Measurements from ENCODE around the gene PHYHD1.
"Not testable (repeated sequence)": the region's sequence is repeated elsewhere in the genome, so short reads cannot be mapped to it uniquely, and the experiment has no call there.

PHYHD1 gene

DNA sequence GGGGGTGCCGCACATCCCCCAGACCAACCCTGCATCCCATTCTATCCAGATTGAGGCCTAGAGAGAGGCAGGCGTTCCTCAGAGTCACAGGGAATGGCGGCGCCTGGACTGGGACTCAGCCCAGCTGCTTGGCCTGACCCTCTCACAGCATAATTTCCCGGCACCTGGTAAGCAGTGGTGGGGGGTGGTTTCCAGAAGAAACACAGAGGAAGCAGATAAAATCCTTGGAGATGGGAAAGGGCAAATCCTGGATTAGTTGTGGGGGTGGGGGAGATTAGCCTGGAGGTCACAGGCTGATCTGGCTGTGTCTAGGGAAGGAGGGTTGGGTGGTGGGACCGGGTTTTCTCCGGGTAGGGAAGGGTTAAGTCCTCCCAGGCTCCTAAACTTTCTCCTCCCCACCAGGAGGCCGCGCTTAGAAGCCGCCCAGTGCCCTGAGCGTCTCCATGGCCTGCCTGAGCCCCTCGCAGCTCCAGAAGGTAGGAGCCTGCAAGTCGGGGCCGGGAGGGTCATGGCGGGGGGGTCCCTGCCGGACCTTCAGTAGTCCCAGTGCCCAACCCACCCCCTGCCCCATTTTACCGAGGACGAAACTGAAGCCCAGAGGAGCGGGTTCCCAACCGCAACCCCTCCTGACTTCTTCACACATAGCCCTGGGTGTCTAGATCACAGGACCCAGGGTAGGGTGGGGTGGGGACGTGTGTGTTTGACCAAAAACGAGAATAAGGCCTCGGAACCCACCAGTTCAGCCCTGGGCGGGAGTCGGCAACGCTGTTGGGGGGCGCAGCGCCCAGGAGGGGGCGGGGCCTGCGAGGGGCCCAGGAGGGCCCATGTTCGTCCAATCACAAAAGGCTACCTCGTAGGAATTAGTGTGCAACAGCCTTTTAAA, 1.3 kb downstream of the PHYHD1 start:
- peak; percentile 73 for DNase-seq (ENCODE audit: low spot score)

DNA sequence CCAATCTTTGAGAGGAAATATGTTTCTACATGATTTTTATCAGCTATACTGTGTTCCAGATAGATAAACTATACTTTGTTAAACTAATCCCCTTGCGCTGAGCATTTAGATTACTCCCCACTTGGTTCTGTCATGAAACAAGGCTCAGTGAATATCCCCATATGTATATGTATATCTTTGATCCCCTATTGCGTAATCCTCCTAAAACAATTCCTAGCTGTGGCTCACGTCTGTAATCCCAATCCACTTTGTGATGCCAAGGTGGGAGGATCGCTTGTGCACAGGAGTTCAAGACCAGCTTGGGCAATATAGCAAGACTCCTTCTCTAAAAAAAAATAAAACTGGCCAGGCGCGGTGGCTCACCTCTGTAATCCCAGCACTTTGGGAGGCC, 2.7 kb downstream of the PHYHD1 start:
- no peak for DNase-seq (ENCODE audit: low spot score)

DNA sequence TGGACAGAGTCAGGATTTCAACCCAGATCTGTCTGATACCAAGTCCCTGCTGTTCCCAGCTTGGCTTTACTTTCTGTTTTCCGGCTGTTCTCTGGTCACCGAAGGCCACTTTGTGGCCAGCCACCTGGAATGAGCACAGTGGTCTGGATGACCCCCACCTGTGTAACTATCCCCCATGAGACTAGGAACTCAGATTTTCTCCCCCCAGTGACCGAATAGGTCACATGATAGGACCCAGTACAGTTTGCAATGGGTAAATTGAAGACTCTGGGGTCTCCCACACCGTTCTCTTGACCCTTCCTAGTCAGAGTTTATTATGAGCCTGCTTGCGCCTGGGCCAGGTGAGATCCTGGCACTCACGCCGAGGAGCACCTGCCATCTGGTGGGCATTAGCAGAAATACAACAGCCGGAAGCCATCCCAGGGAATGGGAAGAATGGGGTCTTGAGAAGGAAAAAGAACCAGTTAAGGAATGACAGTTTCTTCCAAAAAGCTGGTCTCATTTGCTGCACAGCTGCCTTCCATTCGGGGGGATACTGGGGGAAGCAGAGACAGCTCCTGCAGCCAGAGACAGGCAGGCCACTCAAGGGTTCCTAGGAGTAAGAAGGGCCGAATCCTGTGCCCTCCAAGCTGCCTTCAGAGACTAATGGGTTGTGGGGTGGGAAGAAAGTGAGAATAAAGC, 7.1 kb downstream of the PHYHD1 start:
- peak; percentile 60 for DNase-seq (ENCODE audit: low spot score)

DNA sequence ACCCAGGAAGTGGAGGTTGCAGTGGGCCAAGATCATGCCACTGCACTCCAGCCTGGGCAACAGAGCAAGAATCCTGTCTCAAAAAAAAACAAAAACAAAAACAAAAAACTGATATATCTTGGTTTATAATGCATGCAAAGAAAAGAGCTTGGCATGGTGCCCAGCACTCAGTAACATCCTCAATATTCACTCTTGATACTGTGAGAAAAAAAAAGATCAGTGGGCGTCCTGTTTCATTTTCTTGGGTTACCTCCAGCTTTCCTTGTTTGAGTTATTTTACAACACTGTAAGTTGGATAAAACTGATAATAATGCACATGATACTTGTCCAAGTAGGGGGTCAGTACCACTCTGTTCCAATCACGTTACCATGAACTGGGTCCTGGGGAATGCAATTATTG, 7.8 kb downstream of the PHYHD1 start:
- peak; percentile 35 for DNase-seq (ENCODE audit: low spot score)

DNA sequence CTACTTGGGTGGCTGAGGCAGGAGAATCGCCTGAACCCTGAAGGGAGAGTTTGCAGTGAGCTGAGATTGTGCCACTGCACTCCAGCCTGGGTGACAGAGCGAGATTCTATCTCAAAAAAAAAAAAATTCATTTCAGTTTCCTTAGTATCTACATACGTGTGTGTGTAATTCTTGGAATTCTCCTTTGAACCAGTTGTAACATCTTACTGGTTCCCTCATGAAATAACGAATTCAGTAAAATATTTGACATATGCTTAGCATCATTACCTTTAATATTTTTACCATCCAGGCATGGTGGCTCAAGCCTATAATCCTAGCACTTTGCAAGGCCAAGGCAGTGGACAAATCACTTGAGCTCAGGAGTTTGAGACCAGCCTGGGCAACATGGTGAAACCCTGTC, 8.8 kb downstream of the PHYHD1 start:
- DNase-seq (ENCODE audit: low spot score), result no peak

DNA sequence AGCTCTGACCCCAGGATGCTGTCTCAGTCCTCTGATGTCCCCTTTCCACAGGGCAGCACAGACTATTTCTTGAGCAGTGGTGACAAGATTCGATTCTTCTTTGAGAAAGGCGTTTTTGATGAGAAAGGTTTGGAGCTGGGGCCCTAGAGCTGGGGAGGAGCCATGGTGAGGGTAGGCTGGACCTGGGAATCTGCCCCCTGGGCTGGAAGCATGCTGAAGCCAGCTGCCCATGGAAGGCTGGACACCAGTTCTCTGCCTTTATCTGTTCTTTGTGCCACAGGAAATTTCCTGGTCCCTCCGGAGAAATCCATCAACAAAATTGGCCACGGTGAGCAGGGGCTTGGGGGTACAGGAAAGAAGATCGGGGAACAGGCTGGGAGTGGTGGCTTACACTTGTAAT, 12.9 kb downstream of the PHYHD1 start:
- DNase-seq (ENCODE audit: low spot score), result no peak

DNA sequence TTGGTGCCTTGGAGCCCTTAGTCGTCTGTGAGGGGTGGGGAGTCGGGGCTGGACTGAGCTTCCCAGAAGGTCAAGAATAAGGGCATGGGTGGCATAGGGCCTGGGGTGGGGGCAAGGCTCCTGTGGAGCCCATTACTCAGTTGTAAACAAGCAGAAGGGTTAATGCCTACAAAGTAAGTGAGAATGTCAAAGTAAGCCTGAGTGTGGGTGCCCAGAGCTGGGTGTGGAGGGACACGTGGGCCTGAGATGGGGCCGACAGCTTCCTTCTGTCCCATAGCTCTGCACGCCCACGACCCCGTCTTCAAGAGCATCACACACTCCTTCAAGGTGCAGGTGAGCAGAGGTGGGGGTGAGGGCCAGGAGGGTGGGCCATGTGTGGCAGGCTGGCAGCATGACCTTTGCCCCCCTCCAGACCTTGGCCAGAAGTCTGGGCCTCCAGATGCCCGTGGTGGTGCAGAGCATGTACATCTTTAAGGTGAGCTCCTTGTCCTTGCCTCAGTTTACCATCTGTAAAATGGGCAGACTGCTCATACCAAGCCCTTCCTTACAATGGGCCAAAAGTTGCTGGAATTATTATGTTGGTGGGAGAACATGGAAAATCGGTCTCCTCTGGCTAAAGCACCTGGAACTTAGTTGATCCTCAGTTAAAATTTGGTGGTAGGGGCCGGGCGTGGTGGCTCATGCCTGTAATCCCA, 15.5 kb downstream of the PHYHD1 start:
- DNase-seq (ENCODE audit: low spot score), result no peak

DNA sequence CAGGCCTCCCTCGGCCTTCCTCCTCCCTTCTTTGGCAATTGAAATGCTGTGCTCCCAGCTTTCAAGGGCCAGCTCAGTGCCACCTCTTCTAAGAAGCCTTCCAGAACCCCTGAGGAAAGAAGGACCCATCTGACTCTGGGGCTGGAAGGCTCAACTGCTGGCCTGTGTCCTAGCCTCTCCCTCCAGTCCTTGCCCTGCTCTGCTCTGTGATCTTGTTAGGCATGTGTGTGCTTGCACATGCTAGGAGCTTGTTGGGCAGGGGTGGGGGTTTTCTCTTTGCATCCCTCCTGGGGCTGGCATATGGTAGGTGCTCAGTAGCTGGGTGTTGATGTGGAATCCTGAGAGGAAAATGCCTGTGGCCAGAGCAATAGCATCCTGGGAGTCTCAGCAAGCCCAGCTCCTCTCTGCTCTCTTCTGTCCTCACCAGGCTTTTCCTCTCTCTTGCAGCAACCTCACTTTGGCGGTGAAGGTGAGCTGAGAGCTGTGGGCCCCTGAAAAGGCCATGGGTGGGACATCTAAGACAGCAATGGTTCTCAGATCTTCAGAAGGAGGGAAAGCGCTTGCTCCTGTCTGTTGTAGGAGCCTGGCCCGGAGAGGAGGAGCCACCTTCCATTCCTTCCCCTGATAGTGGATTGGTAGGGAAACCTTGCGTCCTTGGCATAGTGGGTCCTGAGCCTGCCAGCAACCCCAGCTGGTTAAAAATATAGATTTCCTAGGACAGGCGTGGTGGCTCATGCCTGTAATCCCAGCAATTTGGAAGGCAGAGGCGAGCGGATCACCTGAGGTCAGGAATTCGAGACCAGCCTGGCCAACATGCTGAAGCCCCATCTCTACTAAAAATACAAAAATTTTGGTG, 16.8 kb downstream of the PHYHD1 start:
- no peak for DNase-seq (ENCODE audit: low spot score)

DNA sequence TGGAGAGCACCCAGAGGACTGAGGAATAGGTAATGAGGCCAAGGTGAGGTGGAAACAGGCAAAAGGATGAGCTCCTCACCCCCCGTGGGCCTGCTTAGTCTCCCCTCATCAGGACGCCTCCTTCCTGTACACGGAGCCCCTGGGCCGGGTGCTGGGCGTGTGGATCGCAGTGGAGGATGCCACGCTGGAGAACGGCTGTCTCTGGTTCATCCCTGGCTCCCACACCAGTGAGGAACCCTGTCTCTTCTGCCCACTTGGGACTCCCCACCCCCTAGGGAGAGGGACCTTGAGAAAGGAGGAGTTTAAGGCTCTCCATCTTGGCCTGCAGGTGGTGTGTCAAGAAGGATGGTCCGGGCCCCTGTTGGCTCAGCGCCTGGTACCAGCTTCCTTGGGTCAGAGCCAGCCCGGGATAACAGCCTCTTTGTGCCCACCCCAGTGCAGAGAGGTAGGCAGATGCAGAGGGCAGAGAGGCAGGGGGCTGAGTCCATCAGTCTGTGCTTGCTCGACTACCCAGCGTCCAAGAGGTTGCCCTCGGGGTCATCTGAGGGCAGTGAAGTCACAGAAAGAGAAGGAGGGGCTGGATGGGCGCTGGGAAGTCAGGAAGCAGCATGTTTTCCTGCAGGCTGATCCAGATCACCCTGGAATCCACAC, 19.6 kb downstream of the PHYHD1 start:
- DNase-seq (ENCODE audit: low spot score), result no peak

DNA sequence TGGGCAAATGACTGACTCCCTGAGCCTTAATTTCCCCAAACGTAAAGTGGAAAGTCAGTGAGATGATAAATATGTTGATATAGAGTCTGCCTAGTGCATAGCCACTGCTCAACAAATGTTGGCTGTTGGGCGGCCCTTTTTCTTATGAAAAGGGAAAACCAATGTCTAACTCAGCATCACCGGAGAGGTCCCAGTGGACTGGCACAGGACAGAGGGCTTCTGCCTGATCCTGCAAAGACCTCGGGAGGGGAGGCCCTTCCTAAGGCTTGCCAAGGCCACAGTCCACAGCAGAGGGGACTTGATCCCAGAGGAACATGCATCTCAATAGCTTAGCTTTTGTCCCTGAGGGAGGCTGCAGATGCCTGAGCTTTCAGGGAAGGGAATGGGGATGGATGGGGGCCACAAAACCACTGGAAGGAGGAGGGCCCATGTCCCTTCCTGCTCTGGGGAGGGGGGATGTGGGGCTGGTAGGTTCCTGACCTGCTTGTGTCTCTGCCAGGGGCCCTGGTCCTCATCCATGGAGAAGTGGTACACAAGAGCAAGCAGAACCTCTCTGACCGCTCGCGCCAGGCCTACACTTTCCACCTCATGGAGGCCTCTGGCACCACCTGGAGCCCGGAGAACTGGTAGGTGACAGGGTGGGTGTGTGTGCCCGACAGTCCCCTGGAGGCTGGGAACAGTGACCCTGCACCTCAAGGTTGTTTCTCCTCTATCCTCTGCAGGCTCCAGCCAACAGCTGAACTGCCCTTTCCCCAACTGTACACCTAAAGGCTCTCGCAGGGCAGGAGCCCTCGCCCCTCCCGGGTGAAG, 20.4 kb downstream of the PHYHD1 start:
- no peak for DNase-seq (ENCODE audit: low spot score)

DNA sequence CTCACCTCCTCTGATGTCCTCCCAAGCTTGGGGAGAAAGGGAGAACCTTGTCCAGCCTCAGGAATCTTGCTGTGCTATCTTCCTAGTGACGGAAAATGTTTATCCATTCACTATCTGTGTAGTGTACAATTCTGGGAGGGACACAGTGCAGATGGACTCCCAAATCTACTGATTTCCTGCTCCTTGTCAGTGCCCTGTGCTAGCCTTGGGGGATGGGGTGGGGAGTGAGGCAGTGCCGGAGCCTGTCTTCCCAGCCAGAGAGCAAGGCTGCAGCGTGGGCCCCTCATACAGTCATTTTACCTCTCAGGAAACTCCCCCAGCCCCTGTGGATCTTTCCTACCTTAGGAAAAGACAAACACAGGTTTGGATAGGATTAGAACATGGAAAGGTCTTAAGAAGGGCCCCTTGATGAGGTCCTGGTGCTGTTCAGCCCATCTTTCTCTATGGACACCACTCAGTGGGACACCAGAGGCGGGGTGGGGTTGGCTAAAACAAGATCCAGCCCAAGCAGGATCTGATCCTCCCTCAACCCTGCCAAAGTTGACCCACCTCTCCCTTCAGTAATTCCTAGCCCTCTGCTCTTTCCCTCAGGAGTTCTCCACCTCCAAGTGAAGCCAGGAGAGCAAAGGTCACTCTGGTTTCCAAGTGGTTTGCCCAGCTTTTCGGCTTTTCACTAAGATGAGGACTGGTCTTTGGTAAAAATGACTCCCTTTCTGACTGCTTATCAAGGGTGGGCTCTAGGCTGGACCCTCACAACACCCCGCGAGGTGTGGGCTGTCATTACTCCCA, 23.2 kb downstream of the PHYHD1 start:
- no peak for DNase-seq (ENCODE audit: low spot score)

DNA sequence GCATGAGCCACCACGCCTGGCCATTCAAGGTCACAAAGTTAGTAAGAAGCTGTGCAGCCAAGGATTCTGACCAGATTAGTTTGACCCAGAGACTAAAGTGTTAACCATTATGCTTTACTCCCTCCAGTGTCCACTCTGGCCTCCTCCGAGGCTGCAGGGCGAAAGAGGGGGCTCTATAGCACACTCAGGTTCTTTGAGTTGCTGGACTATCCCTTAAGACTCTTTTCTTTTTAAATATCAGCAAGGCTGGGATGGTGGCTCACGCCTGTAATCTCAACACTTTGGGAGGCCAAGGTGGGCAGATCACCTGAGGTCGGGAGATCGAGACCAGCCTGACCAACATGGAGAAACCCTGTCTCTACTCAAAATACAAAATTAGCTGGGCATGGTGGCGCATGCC, 24.2 kb downstream of the PHYHD1 start:
- not testable (repeated sequence) for DNase-seq (ENCODE audit: low spot score)

DNA sequence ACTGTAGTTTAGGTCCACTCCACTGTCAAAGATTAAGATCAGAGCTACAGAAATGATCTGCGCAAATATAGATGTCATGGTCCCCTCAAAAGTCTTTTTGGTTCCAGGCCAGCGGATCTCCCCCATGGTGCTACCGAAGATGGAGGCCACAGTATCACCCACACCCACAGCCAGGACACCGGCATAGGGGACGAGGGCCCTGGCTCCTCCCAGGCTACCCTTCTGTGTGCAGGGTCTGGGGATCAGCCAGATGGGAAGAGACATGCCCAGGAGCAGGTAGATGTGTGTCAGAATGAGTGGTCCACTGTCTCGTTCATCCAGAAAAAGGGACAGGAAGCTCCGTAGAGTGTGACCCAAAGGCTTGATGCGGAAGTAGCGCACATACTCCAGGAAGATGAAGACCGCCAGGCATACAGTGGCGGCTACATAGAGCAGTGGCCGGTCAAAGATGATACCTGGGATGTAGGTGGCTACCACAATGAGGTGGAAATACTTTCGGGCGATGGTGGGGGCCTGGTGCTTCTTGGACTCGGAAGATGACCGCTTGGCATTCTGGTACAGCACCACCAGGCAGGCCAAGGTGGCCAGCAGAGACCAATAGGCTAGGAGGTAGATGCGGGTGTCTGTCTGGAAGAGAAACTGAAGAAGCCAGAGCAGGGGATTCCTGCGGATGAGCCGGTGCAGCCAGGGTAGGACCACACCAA, 25.2 kb downstream of the PHYHD1 start:
- no peak for DNase-seq (ENCODE audit: low spot score)

DNA sequence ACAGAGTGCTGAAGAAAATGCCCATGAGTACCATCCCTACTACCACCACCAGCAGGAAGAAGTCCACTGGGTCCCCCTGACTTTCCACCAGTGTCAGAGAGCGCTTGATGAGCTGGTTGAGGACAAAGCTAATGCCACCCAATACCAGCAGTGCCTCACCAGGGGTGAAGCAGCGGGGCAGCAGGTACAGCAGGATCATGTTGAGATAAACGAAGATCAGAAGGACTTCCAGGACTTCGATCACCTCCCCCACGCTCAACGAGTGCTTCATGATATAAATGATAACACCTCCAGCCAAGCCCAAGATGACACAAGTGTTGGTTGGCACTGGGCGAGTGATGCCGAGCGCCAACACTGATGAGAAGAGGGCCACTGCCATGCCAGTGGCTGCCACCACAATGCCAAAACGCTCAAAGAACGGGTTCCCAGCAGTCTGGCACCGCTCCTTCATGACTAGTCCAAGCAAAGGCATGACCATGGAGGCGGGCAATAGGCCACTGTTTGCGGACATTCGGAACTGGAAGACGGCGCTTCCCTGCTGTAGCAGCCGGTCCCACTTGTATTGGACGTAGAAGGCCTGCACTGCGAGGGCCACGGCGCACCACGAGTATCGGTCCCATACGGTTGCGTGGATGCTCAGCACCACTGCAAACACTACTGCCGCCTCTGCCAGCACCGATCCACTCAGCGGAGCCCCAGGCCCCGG, 25.9 kb downstream of the PHYHD1 start:
- DNase-seq (ENCODE audit: low spot score), result no peak

DNA sequence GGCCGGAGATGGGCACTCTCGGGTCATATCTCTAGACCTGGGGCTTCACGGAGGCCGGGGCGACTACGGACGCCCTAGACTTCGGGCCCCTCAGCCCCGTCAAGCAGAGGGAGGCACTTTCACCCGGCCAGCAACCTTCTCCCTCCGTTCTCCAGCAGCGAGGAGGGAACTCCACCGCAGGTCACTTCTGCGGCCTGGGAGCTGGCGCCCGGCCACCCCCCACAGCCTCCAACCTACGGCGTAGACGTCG, 26.4 kb downstream of the PHYHD1 start:
- no peak for DNase-seq (ENCODE audit: low spot score)

DNA sequence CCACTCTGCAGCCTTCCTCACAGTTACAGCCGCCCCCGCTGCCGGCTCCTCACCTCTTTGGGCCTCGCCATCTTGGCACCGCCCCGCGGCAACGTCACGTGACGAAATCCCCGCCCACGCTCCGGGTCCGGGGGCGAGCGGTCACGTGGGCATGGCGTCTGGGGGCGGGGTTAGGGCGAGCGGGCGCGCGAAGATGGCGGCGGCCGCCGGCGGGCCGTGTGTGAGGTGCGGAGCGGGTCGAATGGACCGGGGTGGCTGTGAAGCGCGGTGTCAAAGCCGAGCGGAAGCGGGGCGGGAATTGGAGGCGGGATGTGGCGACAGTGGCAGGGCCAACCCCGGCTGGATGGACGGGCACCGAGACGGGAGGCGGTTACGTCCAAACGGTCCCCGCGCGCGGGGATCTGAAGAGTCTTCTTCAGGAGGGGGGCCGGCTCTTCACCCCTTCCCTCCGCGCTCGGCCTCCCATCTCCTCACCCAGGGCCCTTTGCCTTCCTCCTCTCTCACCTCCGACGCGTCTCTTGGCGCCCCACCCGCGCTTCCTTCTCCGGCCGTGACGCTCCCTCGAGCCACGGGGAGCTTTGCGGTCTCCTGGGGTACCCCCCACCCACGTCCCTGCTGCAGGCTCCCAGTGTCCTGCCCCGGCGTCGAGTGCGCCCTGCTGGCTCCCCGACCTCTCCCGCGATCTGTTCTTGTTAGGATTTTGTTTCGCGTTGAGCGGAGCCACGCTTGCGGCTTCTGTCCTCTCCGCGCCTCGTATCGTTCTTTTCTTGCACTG, 26.9 kb downstream of the PHYHD1 start, which contains the start of the genes DOLK and NUP188:
TSS of gene DOLK (minus strand) at position 77 of the 775 bp plus-strand sequence. CDS start 300 bp downstream, outside the sequence.
TSS of gene NUP188 (plus strand) at position 173 of the 775 bp plus-strand sequence. CDS start at position 194, 21 bp downstream.
- peak; percentile 96 for DNase-seq (ENCODE audit: low spot score)

DNA sequence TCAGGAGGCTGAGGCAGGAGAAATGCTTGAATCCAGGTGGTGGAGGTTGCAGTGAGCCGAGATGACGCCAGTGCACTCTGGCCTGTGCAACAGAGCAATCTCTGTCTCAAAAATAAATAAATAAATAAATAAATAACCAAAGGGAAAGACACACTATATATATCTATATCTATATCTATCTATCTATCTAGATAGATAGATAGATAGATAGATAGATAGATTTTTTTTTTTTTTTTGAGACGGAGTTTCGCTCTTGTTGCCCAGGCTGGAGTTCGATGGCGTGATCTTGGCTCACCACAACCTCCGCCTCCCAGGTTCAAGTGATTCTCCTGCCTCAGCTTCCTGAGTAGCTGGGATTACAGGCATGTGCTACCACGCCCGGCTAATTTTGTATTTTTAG, 40.6 kb downstream of the PHYHD1 start:
- not testable (repeated sequence) for DNase-seq (ENCODE audit: low spot score)

DNA sequence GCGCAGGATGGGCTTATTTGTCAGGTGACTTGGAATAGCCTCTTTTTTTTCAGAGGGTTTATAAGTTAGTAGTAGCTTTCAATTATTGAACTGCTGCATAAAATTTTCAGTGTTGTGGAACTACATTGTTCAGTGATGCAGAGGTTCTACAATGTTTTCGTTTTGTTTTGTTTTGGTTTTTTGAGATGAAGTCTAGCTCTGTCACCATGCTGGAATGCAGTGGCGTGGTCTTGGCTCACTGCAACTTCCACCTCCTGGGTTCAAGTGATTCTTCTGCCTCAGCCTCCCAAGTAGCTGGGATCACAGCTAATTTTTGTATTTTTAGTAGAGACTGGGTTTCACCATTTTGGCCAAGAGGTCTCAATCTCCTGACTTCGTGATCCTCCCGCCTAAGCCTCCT, 48.7 kb downstream of the PHYHD1 start:
- DNase-seq (ENCODE audit: low spot score), result no peak

All from NAMALWA (cell line).